ENCODE data around the gene BICRAL. TPM values are rescaled to one million over a fixed set of nuclear protein-coding genes. Genes with fewer than 3 reads are reported as not detected.
A peak's percentile ranks its signal among the peaks of the same experiment; 100 is the strongest.

Gene BICRAL
- total and polyA plus RNA-seq, 9 of the 15 experiments (the other 6 are each of a cell fraction or from before 2014, with no cell fraction given), result 1.2 to 11.9 (median 5.6) TPM

GRCh38 chr6:42744351-42744893 lies 37.4 kb upstream of the BICRAL start (continued):
- 0 out of 2 replicates have a peak, but pooled peaks have one; percentile 12 for TF ChIP-seq MGA (IDR thresholded peaks at IDR 0.05)
- peak; percentile 26; the same call in 1 of the 2 replicates for TF ChIP-seq BHLHE40 (IDR thresholded peaks at IDR 0.05; ENCODE audit: low read length)
- TF ChIP-seq NBN (IDR thresholded peaks at IDR 0.05; ENCODE audit: low read depth), result peak; percentile 41; the same call in 1 of the 2 replicates
- TF ChIP-seq ZBTB40 (IDR thresholded peaks at IDR 0.05), result peak; percentile 54
- TF ChIP-seq ZBTB40 (CRISPR knock-in tag; IDR thresholded peaks at IDR 0.05), result no peak
- no peak for TF ChIP-seq MEF2D (tag; conservative IDR thresholded peaks at IDR 0.05; ENCODE audit: low read depth)

Measured in K562 (cell line).